PC-9 (cell line): ENCODE results near the gene SDK2.

Source experiments
- EZH2 ChIP-seq: fragments of 200-600 bp; sonication (generic); IDR thresholded peaks from 2 replicates; pipeline ENCODE4 v1.8.0; 2017; ENCODE audit warnings: antibody characterized with exemption, low read depth
- TF ChIP-seq, protein P1 (sequence below): fragments of 200-600 bp; sonication (generic); conservative IDR thresholded peaks from 2 replicates; pipeline ENCODE4 v1.6.1; 2017; ENCODE audit warnings: mixed run types, antibody characterized with exemption, mild to moderate bottlenecking, moderate library complexity

DNA sequence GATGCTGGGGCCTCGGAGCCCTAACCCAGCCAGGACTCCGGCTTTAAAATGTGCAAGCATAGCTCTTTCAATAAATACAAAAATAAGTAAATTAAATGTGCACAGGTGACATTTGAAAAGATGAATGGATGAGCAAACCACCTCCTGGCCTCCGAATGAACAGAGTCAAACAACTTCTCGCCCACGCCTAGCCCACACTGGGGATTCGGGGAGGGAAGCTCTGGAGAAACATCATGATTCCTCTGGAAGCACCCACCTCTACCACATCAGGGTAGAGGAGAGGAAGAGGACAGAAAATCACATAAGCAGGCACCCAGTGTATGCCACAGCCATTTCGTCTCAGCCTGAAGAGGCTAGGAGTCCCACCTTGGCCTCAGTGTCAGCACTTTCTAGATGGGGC is 105.8 kb downstream of the SDK2 start:
- TF ChIP-seq, protein P1, sequence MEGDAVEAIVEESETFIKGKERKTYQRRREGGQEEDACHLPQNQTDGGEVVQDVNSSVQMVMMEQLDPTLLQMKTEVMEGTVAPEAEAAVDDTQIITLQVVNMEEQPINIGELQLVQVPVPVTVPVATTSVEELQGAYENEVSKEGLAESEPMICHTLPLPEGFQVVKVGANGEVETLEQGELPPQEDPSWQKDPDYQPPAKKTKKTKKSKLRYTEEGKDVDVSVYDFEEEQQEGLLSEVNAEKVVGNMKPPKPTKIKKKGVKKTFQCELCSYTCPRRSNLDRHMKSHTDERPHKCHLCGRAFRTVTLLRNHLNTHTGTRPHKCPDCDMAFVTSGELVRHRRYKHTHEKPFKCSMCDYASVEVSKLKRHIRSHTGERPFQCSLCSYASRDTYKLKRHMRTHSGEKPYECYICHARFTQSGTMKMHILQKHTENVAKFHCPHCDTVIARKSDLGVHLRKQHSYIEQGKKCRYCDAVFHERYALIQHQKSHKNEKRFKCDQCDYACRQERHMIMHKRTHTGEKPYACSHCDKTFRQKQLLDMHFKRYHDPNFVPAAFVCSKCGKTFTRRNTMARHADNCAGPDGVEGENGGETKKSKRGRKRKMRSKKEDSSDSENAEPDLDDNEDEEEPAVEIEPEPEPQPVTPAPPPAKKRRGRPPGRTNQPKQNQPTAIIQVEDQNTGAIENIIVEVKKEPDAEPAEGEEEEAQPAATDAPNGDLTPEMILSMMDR: no peak
- TF ChIP-seq EZH2: no peak
